ENCODE data around the gene ANKRD33. TPM values are rescaled to one million over a fixed set of nuclear protein-coding genes. Genes with fewer than 3 reads are reported as not detected.

The ANKRD33 gene
- total RNA-seq, 2 experiments from 2014 or later, result not detected

DNA sequence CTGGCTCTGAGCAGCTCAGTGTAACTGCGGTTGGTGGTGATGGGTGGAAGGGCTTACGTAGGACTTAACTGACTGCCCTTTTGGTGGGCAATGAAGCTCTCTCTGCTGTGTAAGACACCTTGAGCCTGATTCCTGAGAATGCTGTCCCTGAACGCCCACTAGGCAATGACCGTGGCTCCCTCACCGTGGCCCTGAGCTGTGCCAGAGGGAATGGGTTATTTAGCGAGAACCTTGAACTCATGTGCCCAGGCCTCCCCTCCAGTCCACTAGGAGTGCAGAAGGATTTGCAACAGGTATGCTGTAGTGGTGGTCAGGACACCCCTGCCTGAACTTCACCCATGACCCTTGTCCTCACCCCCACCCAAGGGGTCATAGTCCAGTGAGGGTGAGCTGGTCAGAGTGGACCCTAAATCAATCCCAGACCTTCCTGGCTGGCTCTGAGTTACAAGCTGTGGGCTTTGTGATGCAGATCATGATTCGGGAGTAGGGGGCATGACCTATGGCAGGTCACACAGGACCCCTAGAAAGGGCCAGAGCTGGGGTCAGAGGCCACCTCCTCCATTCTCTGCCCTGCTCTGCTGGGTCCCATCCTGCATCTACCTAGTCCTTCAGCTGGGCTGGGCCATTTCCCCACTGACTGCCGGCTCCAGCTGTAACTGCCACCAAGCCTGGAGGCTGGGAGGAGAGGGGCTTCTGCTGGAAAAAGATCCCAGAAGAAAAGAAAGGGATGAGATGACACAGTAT lies 14.5 kb upstream of the ANKRD33 start:
- TF ChIP-seq, protein P1, sequence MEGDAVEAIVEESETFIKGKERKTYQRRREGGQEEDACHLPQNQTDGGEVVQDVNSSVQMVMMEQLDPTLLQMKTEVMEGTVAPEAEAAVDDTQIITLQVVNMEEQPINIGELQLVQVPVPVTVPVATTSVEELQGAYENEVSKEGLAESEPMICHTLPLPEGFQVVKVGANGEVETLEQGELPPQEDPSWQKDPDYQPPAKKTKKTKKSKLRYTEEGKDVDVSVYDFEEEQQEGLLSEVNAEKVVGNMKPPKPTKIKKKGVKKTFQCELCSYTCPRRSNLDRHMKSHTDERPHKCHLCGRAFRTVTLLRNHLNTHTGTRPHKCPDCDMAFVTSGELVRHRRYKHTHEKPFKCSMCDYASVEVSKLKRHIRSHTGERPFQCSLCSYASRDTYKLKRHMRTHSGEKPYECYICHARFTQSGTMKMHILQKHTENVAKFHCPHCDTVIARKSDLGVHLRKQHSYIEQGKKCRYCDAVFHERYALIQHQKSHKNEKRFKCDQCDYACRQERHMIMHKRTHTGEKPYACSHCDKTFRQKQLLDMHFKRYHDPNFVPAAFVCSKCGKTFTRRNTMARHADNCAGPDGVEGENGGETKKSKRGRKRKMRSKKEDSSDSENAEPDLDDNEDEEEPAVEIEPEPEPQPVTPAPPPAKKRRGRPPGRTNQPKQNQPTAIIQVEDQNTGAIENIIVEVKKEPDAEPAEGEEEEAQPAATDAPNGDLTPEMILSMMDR (conservative IDR thresholded peaks at IDR 0.05; ENCODE audit: low read length), result no peak
- no peak for TF ChIP-seq EZH2phosphoT487 (IDR thresholded peaks at IDR 0.05; ENCODE audit: borderline replicate concordance, low read depth, low read length)
- no TSS peak for BruUV-seq (replicated peaks)
- Histone ChIP-seq H3K79me2 (ENCODE audit: insufficient read depth, low read depth, low read length) (no peaks in the 10 kb centered on the region), H3K4me3 (ENCODE audit: low read depth, low read length, poor library complexity, severe bottlenecking) (no peak overlapping the region), H3K36me3 (ENCODE audit: insufficient read depth, low read length) (no peaks in the 10 kb centered on the region), H3K9me3 (ENCODE audit: low read length) (no peaks in the 10 kb centered on the region), H4K20me1 (ENCODE audit: insufficient read depth, low read length) (no peaks in the 10 kb centered on the region), H3K9me2 (ENCODE audit: insufficient read depth, low read length) (no peaks in the 10 kb centered on the region), H3K4me2 (ENCODE audit: low read length) (no peak overlapping the region), H3K27ac (ENCODE audit: low read depth, low read length, poor library complexity, severe bottlenecking) (no peak overlapping the region), H2AFZ (ENCODE audit: low read length) (no peak overlapping the region), H3K4me1 (ENCODE audit: insufficient read depth, low read length, poor library complexity, severe bottlenecking) (no peaks in the 10 kb centered on the region)
- ChIA-PET POLR2A (no interaction called here), CTCF (ENCODE audit: unreplicated experiment) (no interaction called here)
- intact Hi-C loops (cut with micrococcal nuclease; ENCODE audit: unreplicated experiment), result loop anchor here (10.0 kb wide), 1 partner anchor 339 kb away; no protein-coding TSS in a partner anchor
- DNase-seq (ENCODE audit: low spot score), result no peak

DNA sequence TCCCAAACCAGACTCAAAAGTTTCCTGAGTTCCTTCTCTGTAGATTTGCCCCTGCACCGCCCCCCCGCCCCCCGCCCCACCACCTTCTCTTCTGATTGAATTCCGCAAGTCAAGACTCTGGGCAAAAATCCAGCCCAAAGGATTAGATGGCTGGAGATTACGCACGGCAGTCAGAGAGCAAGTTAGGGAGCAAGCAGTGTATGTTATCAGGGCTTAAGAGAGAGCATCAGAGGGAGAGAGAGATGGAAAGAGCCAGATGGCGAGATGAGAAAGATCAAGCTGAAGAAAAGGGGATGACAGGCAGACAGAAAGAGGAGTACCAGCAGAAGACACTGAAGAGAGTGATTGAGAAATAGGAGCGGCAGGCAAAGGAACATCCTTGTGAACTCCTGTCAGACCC lies 13.9 kb upstream of the ANKRD33 start:
- Histone ChIP-seq H3K4me1 (ENCODE audit: insufficient read depth, low read length, poor library complexity, severe bottlenecking) (no peaks in the 10 kb centered on the region), H3K9me2 (ENCODE audit: insufficient read depth, low read length) (no peaks in the 10 kb centered on the region), H3K4me2 (ENCODE audit: low read length) (no peak overlapping the region), H3K27ac (ENCODE audit: low read depth, low read length, poor library complexity, severe bottlenecking) (no peak overlapping the region), H3K36me3 (ENCODE audit: insufficient read depth, low read length) (no peaks in the 10 kb centered on the region), H3K9me3 (ENCODE audit: low read length) (no peaks in the 10 kb centered on the region), H3K4me3 (ENCODE audit: low read depth, low read length, poor library complexity, severe bottlenecking) (no peak overlapping the region), H3K79me2 (ENCODE audit: insufficient read depth, low read depth, low read length) (no peaks in the 10 kb centered on the region), H4K20me1 (ENCODE audit: insufficient read depth, low read length) (no peaks in the 10 kb centered on the region), H2AFZ (ENCODE audit: low read length) (no peak overlapping the region)
- TF ChIP-seq, protein P1 (conservative IDR thresholded peaks at IDR 0.05; ENCODE audit: low read length), result no peak
- TF ChIP-seq EZH2phosphoT487 (IDR thresholded peaks at IDR 0.05; ENCODE audit: borderline replicate concordance, low read depth, low read length), result no peak
- ChIA-PET CTCF (ENCODE audit: unreplicated experiment) (no interaction called here), POLR2A (no interaction called here)
- intact Hi-C loops (cut with micrococcal nuclease; ENCODE audit: unreplicated experiment), result loop anchor here (2.0 to 10.0 kb wide), 2 partner anchors 339 to 453 kb away; no protein-coding TSS in a partner anchor
- BruUV-seq (replicated peaks), result no TSS peak
- no peak for DNase-seq (ENCODE audit: low spot score)

DNA sequence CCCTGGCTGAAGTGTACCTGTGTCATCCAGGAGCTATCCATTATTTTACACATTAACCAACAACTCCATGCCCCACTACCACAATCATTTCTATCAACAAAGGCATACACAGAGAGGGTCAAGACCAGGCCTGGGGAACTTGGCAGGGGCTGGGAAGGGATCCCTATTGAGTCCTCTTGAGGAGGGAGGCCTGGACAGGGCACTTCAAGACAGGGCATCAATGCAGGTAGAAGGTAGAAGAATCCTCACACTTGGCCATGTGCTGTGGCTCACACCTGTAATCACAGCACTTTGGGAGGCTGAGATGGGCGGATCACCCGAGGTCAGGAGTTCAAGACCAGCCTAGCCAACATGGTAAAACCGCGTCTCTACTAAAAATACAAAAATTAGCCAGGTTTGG lies 13.4 kb upstream of the ANKRD33 start:
- Histone ChIP-seq H3K9me2 (ENCODE audit: insufficient read depth, low read length) (no peaks in the 10 kb centered on the region), H2AFZ (ENCODE audit: low read length) (no peak overlapping the region), H3K79me2 (ENCODE audit: insufficient read depth, low read depth, low read length) (no peaks in the 10 kb centered on the region), H3K4me3 (ENCODE audit: low read depth, low read length, poor library complexity, severe bottlenecking) (no peak overlapping the region), H4K20me1 (ENCODE audit: insufficient read depth, low read length) (no peaks in the 10 kb centered on the region), H3K27ac (ENCODE audit: low read depth, low read length, poor library complexity, severe bottlenecking) (no peak overlapping the region), H3K4me1 (ENCODE audit: insufficient read depth, low read length, poor library complexity, severe bottlenecking) (no peaks in the 10 kb centered on the region), H3K36me3 (ENCODE audit: insufficient read depth, low read length) (no peaks in the 10 kb centered on the region), H3K4me2 (ENCODE audit: low read length) (no peak overlapping the region), H3K9me3 (ENCODE audit: low read length) (no peaks in the 10 kb centered on the region)
- BruUV-seq (replicated peaks), result no TSS peak
- DNase-seq (ENCODE audit: low spot score), result no peak
- intact Hi-C loops (cut with micrococcal nuclease; ENCODE audit: unreplicated experiment), result loop anchor here (2.0 to 10.0 kb wide), 2 partner anchors 340 to 454 kb away; no protein-coding TSS in a partner anchor
- TF ChIP-seq, protein P1 (conservative IDR thresholded peaks at IDR 0.05; ENCODE audit: low read length), result no peak
- no peak for TF ChIP-seq EZH2phosphoT487 (IDR thresholded peaks at IDR 0.05; ENCODE audit: borderline replicate concordance, low read depth, low read length)
- ChIA-PET CTCF (ENCODE audit: unreplicated experiment) (interaction anchor here (1.1 kb wide), 2 partner anchors 12 to 453 kb away, joined by 3 to 4 read pairs; no protein-coding TSS in a partner anchor), POLR2A (no interaction called here)
